ENCODE data around the gene ATP2A3. TPM values are rescaled to one million over a fixed set of nuclear protein-coding genes. Genes with fewer than 3 reads are reported as not detected.

ATP2A3 gene
- total and polyA plus RNA-seq, 2 experiments from 2014 or later, result 2.2 to 4.1 TPM

DNA sequence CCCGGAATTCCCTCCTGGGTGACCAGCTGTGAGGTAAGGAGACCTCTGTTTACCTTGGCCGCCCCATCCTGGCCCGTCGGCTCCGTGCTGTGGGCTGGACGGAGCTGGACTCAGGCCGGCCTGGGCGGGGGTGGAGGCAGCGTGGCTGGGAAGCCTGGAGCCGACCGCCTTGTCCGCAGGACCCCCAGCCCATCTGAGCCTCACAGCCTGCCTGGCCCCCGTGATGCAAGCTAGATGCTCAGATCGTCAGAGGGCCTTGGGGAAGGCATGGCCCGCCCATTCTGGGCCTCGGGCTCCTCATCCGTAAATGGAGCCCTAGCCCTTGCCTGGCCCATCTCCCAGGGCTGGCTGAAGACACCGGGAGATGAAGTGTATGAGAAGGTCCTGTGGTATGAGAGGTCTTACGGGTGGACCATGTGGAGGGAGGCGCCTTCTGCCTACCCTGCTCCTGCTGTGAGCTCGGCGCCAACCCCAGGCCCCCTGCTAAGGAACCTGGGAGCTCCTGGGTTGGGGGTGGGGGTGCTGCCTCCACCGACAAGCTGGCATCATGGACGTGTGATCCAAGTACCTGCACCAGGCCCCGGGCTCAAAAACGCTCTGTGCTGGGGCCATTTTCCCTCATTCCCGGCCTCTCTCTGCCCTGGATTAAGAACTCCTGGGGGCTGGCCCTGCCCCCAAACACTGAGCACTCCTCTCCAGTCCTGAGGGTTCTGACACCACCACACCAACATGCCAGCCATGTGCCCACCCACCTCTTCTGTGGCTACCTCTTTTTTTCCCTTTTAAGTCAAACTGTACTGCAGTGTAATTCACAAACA, 42.5 kb downstream of the ATP2A3 start:
- no peaks in the 10 kb centered on the region for H3K27me3 ChIP-seq
- H3K9me3 ChIP-seq (ENCODE audit: low read depth), result no peaks in the 10 kb centered on the region
- no peaks in the 10 kb centered on the region for H3K79me2 ChIP-seq
- no peaks in the 10 kb centered on the region for H3K9me2 ChIP-seq (replicated peaks; ENCODE audit: insufficient read depth)
- no peak overlapping the region for H3K4me2 ChIP-seq
- WGBS (ENCODE audit: low lambda C conversion rate, missing lambda C conversion rate), result 89% methylated on average over 26 of the region's 27 CpGs
- no peak for DNase-seq (ENCODE audit: low spot score)
- no peak overlapping the region for H3K27ac ChIP-seq
- no peak overlapping the region for H3K4me3 ChIP-seq
- TF ChIP-seq EZH2 (IDR thresholded peaks at IDR 0.05; ENCODE audit: borderline replicate concordance) (no peak), EZH2phosphoT487 (IDR thresholded peaks at IDR 0.05; ENCODE audit: low read depth, severe bottlenecking, unreplicated experiment) (no peak)
- TF ChIP-seq, protein P1, sequence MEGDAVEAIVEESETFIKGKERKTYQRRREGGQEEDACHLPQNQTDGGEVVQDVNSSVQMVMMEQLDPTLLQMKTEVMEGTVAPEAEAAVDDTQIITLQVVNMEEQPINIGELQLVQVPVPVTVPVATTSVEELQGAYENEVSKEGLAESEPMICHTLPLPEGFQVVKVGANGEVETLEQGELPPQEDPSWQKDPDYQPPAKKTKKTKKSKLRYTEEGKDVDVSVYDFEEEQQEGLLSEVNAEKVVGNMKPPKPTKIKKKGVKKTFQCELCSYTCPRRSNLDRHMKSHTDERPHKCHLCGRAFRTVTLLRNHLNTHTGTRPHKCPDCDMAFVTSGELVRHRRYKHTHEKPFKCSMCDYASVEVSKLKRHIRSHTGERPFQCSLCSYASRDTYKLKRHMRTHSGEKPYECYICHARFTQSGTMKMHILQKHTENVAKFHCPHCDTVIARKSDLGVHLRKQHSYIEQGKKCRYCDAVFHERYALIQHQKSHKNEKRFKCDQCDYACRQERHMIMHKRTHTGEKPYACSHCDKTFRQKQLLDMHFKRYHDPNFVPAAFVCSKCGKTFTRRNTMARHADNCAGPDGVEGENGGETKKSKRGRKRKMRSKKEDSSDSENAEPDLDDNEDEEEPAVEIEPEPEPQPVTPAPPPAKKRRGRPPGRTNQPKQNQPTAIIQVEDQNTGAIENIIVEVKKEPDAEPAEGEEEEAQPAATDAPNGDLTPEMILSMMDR (IDR thresholded peaks at IDR 0.05; ENCODE audit: poor library complexity), result no peak
- no peak overlapping the region for H2AFZ ChIP-seq
- no peaks in the 10 kb centered on the region for H3K36me3 ChIP-seq (replicated peaks; ENCODE audit: insufficient read depth, low read depth)
- peaks cover 12% of the 10 kb centered on the region for H3K4me1 ChIP-seq (ENCODE audit: insufficient read depth)
- H4K20me1 ChIP-seq (ENCODE audit: insufficient read depth, poor library complexity, severe bottlenecking), result no peaks in the 10 kb centered on the region

DNA sequence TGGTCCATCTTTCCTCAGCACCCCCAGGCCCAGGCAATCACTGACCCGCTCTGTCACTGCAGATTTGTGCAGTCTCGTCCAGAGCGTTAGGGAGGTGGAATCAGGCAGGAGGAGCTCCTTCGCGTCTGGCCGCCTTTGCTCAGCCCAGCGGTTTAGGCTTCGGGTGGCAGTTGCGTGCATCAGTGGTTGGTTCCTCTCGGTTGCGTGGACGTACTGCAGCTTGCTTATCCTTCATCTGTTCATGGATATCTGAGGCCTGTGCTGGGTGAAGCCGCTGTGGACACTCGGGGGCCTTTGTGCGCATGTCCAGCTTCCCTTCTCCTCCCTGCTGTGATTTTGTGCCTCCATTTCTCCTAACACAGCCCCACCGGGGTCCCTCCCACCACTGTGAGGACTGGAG, 43.2 kb downstream of the ATP2A3 start:
- Histone ChIP-seq H3K4me2 (no peak overlapping the region), H3K27me3 (no peaks in the 10 kb centered on the region), H3K4me3 (no peak overlapping the region), H4K20me1 (ENCODE audit: insufficient read depth, poor library complexity, severe bottlenecking) (no peaks in the 10 kb centered on the region), H3K36me3 (replicated peaks; ENCODE audit: insufficient read depth, low read depth) (no peaks in the 10 kb centered on the region), H3K79me2 (no peaks in the 10 kb centered on the region), H3K4me1 (ENCODE audit: insufficient read depth) (peaks cover 14% of the 10 kb centered on the region), H3K9me3 (ENCODE audit: low read depth) (no peaks in the 10 kb centered on the region), H3K27ac (no peak overlapping the region), H3K9me2 (replicated peaks; ENCODE audit: insufficient read depth) (no peaks in the 10 kb centered on the region), H2AFZ (no peak overlapping the region)
- WGBS (ENCODE audit: low lambda C conversion rate, missing lambda C conversion rate), result 90% methylated on average over 16 of the region's 16 CpGs
- DNase-seq (ENCODE audit: low spot score), result no peak
- TF ChIP-seq, protein P1 (IDR thresholded peaks at IDR 0.05; ENCODE audit: poor library complexity), result no peak
- no peak for TF ChIP-seq EZH2 (IDR thresholded peaks at IDR 0.05; ENCODE audit: borderline replicate concordance)
- TF ChIP-seq EZH2phosphoT487 (IDR thresholded peaks at IDR 0.05; ENCODE audit: low read depth, severe bottlenecking, unreplicated experiment), result no peak

DNA sequence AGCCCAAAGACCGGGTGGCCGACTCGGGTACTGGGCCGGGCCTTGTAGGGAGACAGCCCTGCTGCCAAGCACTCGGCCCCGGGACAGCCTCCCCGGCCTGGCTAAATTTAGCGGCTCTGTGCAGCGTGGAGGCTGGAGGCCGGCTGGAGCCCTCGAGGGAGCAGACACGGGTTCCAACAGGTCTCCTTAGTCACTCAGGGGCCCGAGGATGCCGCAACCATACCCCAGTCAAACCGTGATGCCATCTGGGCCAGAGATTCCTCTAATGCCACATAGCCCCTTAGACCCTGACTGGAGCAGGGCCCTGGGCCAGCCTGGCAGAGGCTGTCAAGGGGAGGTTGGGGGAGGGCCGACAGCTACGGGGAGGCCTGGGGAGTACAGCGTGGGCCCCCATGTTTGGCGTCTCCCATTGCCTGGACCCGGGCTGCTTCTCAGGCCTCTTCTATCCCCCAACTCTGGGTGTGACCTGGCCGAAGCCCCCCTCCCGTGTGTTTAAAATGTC, 45.1 kb downstream of the ATP2A3 start:
- no peak for DNase-seq (ENCODE audit: low spot score)
- Histone ChIP-seq H3K27ac (no peak overlapping the region), H3K4me3 (no peak overlapping the region), H3K4me1 (ENCODE audit: insufficient read depth) (peaks cover 17% of the 10 kb centered on the region), H2AFZ (no peak overlapping the region), H3K27me3 (no peaks in the 10 kb centered on the region), H4K20me1 (ENCODE audit: insufficient read depth, poor library complexity, severe bottlenecking) (no peaks in the 10 kb centered on the region), H3K79me2 (no peaks in the 10 kb centered on the region), H3K9me3 (ENCODE audit: low read depth) (no peaks in the 10 kb centered on the region), H3K4me2 (no peak overlapping the region), H3K36me3 (replicated peaks; ENCODE audit: insufficient read depth, low read depth) (no peaks in the 10 kb centered on the region), H3K9me2 (replicated peaks; ENCODE audit: insufficient read depth) (no peaks in the 10 kb centered on the region)
- no peak for TF ChIP-seq EZH2 (IDR thresholded peaks at IDR 0.05; ENCODE audit: borderline replicate concordance)
- TF ChIP-seq EZH2phosphoT487 (IDR thresholded peaks at IDR 0.05; ENCODE audit: low read depth, severe bottlenecking, unreplicated experiment), result no peak
- TF ChIP-seq, protein P1 (IDR thresholded peaks at IDR 0.05; ENCODE audit: poor library complexity), result no peak
- 97% methylated on average over 19 of the region's 22 CpGs for WGBS (ENCODE audit: low lambda C conversion rate, missing lambda C conversion rate)

Data from hepatocyte (in vitro differentiated cells).